BJ (cell line): ENCODE results near the gene TRMT5. TPM values are rescaled to one million over a fixed set of nuclear protein-coding genes. Genes with fewer than 3 reads are reported as not detected.

Experiments
- CTCF ChIA-PET: fragments of 350-600 bp; formaldehyde crosslinking; extraction: SDS; loops from one replicate; lab custom pipeline; 2021; ENCODE audit warnings: antibody characterized with exemption, inconsistent platforms; lab: Yijun Ruan, JAX
- POLR2A ChIA-PET: fragments of 300-600 bp; sonication (Branson Sonifier 250); formaldehyde crosslinking; extraction: SDS; loops from one replicate; lab custom pipeline; 2021; ENCODE audit warnings: antibody characterized with exemption; lab: Charles Lee
- DNase-seq: peaks from one replicate; pipeline ENCODE4 v3.0.0-alpha.2; 2011; ENCODE audit warnings: low read depth
- H3K27me3 ChIP-seq: 2 replicates; pipeline ENCODE4 v1.6.0; 2011; ENCODE audit warnings: low read length; ENCODE audit not compliant: control insufficient read depth, insufficient read depth
- H3K36me3 ChIP-seq: 2 replicates; pipeline ENCODE4 v1.5.1; 2011; ENCODE audit warnings: low read length; ENCODE audit not compliant: control insufficient read depth, insufficient read depth
- H3K4me3 ChIP-seq: 2 replicates; pipeline ENCODE4 v1.5.1; 2011; ENCODE audit warnings: low read depth, mild to moderate bottlenecking, control low read depth, low read length
- polyA plus RNA-seq: library from polyadenylated mRNA; depleted of rRNA; stranded (reverse); fragments of >200 nt; gene quantifications from 2 replicates; pipeline ENCODE4 v1.2.3, GENCODE V29; 2011
- TF ChIP-seq, protein P1 (sequence below): IDR thresholded peaks from 2 replicates; pipeline ENCODE4 v1.5.1; 2011; ENCODE audit warnings: low read depth, mild to moderate bottlenecking, control low read depth, inconsistent platforms, low read length, moderate library complexity; ENCODE audit not compliant: insufficient read depth

The TRMT5 gene
- polyA plus RNA-seq, 1 experiment, result 3.0 TPM

DNA sequence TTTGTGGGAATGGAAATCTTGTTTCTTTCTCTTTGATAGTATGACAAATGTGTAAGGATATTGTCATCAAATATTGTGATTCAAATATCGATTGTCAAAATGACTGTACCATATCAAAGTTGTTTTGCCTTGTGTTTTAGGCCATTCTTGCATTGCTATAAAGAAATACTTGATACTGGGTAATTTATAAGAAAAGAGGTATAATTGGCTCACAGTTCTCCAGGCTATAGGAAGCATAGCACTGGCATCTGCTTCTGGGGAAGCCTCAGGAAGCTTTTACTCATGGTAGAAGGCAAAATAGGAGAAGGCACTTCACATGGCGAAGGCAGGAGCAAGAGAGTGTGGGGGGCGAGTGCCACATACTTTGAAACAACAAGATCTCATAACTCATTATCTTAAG, 7.8 kb downstream of the TRMT5 start:
- no peak for DNase-seq
- ChIA-PET CTCF (no interaction called here), POLR2A (no interaction called here)
- TF ChIP-seq, protein P1, sequence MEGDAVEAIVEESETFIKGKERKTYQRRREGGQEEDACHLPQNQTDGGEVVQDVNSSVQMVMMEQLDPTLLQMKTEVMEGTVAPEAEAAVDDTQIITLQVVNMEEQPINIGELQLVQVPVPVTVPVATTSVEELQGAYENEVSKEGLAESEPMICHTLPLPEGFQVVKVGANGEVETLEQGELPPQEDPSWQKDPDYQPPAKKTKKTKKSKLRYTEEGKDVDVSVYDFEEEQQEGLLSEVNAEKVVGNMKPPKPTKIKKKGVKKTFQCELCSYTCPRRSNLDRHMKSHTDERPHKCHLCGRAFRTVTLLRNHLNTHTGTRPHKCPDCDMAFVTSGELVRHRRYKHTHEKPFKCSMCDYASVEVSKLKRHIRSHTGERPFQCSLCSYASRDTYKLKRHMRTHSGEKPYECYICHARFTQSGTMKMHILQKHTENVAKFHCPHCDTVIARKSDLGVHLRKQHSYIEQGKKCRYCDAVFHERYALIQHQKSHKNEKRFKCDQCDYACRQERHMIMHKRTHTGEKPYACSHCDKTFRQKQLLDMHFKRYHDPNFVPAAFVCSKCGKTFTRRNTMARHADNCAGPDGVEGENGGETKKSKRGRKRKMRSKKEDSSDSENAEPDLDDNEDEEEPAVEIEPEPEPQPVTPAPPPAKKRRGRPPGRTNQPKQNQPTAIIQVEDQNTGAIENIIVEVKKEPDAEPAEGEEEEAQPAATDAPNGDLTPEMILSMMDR, result no peak
- Histone ChIP-seq H3K36me3 (peaks cover 1% of the 10 kb centered on the region; the same call in 1 of the 2 replicates), H3K4me3 (no peak overlapping the region), H3K27me3 (no peaks in the 10 kb centered on the region)

DNA sequence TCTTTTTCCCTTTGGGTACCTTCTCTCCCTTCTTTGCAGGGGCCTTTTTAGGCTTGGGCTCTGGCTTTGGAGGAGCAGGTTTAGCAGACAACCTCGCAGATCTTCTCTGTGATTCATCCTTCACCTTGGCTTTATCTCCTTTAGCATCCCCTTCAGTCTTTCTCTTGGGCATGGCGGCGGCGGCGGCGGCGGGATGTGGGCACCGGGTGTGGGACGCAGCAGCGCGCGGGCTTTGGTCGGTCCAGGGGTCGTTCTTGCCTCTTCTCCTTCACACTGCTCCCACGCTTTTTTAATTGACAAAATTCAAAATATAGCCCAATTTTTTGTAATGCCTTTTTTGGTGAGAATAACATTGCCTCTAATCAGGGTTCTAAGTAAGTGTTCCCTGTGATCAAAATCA, 8.6 kb downstream of the TRMT5 start:
- no peak for DNase-seq
- no peak overlapping the region for H3K4me3 ChIP-seq
- TF ChIP-seq, protein P1, result no peak
- peaks cover 1% of the 10 kb centered on the region; the same call in 1 of the 2 replicates for H3K36me3 ChIP-seq
- ChIA-PET POLR2A (no interaction called here), CTCF (no interaction called here)
- no peaks in the 10 kb centered on the region for H3K27me3 ChIP-seq

DNA sequence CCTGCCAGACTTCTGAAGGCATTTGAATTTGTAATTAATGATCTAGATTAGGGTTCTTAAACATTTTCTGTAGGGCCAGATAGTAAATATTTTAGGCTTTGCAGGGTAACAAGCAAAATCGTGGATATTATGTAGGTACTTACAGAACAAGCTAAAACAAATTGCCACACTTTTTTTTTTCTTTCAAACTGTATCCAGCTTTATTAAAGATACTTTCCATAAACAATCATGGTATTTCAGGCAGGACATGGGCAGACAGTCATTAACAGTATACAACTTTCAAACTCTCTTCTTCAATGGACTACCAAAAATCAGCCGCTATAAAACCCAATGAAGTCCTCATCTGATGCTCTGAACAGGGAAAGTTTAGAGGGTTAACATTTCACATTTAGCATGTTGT, 9.6 kb downstream of the TRMT5 start:
- CTCF ChIA-PET, result interaction anchor here (0.7 kb wide), 1 partner anchor 54 kb away, joined by 3 read pairs; no protein-coding TSS in a partner anchor
- POLR2A ChIA-PET, result no interaction called here
- Histone ChIP-seq H3K27me3 (no peaks in the 10 kb centered on the region), H3K36me3 (peaks cover 1% of the 10 kb centered on the region; the same call in 1 of the 2 replicates), H3K4me3 (no peak overlapping the region)
- TF ChIP-seq, protein P1, result no peak
- DNase-seq, result no peak

DNA sequence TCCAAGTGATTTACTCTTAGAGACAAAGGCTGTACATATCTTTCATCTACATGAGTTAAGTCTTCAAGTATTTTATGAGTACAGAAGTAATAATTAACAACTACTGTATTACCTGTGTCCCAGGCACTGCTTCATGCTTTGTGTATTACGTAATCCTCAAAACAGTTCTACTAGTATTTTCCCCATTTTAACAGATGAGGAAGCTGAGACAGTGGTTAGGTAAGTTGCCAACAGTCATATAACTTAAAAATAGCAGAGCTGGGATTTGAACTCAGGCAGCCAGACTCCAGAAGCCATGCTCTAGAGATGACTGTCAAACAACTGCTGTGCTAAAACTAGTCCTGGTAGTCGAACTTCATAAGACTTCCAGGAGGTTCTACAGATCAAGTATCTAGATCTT, 10.7 kb downstream of the TRMT5 start:
- no peak for DNase-seq
- no peak overlapping the region for H3K4me3 ChIP-seq
- no peaks in the 10 kb centered on the region for H3K27me3 ChIP-seq
- ChIA-PET CTCF (no interaction called here), POLR2A (no interaction called here)
- H3K36me3 ChIP-seq, result no peaks in the 10 kb centered on the region
- TF ChIP-seq, protein P1, result no peak

DNA sequence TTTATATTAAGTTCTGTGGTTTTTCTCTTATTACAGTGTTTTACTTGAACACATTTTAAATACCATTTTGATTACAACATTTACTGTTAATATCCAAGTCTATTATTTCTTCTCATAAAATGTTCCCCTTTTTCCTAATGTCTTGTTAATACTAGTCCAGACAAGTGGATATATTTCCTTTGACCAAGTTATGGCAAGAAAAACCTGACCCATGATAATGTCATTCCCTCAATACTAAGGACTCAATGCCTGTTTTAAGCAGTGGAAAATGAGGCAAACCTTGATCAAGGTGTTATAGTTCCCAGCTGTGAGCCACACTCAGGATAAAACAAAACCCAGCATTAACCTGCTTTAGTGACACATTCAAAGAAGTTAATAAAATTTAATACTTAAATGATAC, 12.2 kb downstream of the TRMT5 start:
- no peaks in the 10 kb centered on the region for H3K27me3 ChIP-seq
- CTCF ChIA-PET, result no interaction called here
- H3K36me3 ChIP-seq, result no peaks in the 10 kb centered on the region
- DNase-seq, result no peak
- H3K4me3 ChIP-seq, result no peak overlapping the region
- POLR2A ChIA-PET, result no interaction called here
- TF ChIP-seq, protein P1, result no peak
